HEK293T (cell line): Measurements from ENCODE around the gene ADH6.

Experiments
- CTCF ChIA-PET: fragments of 350-600 bp; formaldehyde crosslinking; extraction: SDS; loops from one replicate; lab custom pipeline; 2021; ENCODE audit warnings: antibody characterized with exemption, inconsistent platforms; lab: Yijun Ruan, JAX
- POLR2A ChIA-PET: fragments of 350-600 bp; formaldehyde crosslinking; extraction: SDS; loops from one replicate; lab custom pipeline; 2020; ENCODE audit warnings: antibody characterized with exemption, inconsistent platforms; lab: Yijun Ruan, JAX
- DNase-seq: peaks from one replicate; pipeline ENCODE4 v3.0.0; 2012; ENCODE audit warnings: mixed read lengths; ENCODE audit errors: extremely low spot score
- ARNT ChIP-seq: fragments of 450-650 bp; IDR thresholded peaks from 2 replicates; pipeline ENCODE4 v1.6.1; 2017; ENCODE audit warnings: mild to moderate bottlenecking
- BHLHE40 ChIP-seq: fragments of 450-650 bp; IDR thresholded peaks from 2 replicates; pipeline ENCODE4 v1.6.1; 2016; ENCODE audit warnings: mild to moderate bottlenecking, moderate library complexity, borderline replicate concordance
- CTBP1 ChIP-seq: fragments of 450-650 bp; IDR thresholded peaks from 2 replicates; pipeline ENCODE4 v1.6.1; 2016; ENCODE audit warnings: borderline replicate concordance
- ELF4 ChIP-seq: fragments of 450-650 bp; IDR thresholded peaks from 2 replicates; pipeline ENCODE4 v1.6.1; 2017; ENCODE audit warnings: antibody characterized with exemption
- FOXA1 ChIP-seq: fragments of 450-650 bp; IDR thresholded peaks from 2 replicates; pipeline ENCODE4 v1.6.1; 2016; ENCODE audit warnings: mild to moderate bottlenecking
- FOXK2 ChIP-seq: fragments of 450-650 bp; IDR thresholded peaks from 2 replicates; pipeline ENCODE4 v1.6.1; 2016; ENCODE audit warnings: mild to moderate bottlenecking
- FOXM1 ChIP-seq: fragments of 450-650 bp; IDR thresholded peaks from 2 replicates; pipeline ENCODE4 v1.6.1; 2017; ENCODE audit warnings: mild to moderate bottlenecking, borderline replicate concordance
- HDGF ChIP-seq: fragments of 450-650 bp; IDR thresholded peaks from 2 replicates; pipeline ENCODE4 v1.6.1; 2017; ENCODE audit warnings: antibody characterized with exemption, borderline replicate concordance
- L3MBTL2 ChIP-seq: fragments of 450-650 bp; conservative IDR thresholded peaks from 2 replicates; pipeline ENCODE4 v1.6.1; 2016; ENCODE audit warnings: mild to moderate bottlenecking
- LEF1 ChIP-seq: fragments of 450-650 bp; IDR thresholded peaks from 2 replicates; pipeline ENCODE4 v1.6.1; 2017; ENCODE audit warnings: mild to moderate bottlenecking, borderline replicate concordance
- NFRKB ChIP-seq: fragments of 450-650 bp; IDR thresholded peaks from 2 replicates; pipeline ENCODE4 v1.6.1; 2016; ENCODE audit warnings: mild to moderate bottlenecking, moderate library complexity
- SP1 ChIP-seq: fragments of 450-650 bp; IDR thresholded peaks from 2 replicates; pipeline ENCODE4 v1.6.1; 2017
- SUZ12 ChIP-seq: fragments of 450-650 bp; IDR thresholded peaks from 2 replicates; pipeline ENCODE4 v1.6.1; 2016; ENCODE audit warnings: mild to moderate bottlenecking
- TARDBP ChIP-seq: fragments of 450-650 bp; IDR thresholded peaks from 2 replicates; pipeline ENCODE4 v1.6.1; 2016
- ZNF384 ChIP-seq: fragments of 450-650 bp; IDR thresholded peaks from 2 replicates; pipeline ENCODE4 v1.6.1; 2016
- TF ChIP-seq, protein P1 (sequence below): fragments of 450-650 bp; IDR thresholded peaks from 2 replicates; pipeline ENCODE4 v1.6.1; 2016

ADH6 gene

DNA sequence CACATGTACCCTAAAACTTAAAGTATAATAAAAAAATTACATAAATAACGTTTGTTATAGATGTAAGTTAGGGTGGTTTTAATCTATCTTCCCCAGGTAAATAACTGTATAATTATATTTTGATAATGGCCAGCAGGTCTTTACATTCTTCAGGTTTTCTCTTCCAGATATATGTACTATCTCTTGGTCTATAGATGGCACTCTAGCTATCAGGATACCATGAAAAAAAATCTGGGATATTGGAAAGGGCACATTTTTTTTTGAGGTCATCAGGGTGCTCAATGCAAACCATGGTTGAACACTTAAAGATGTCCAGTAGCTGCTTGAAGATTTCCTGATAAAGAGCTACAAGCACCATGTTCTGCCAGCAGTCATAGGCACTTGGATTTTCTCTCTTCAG, 59.3 kb downstream of the ADH6 start:
- no peak for DNase-seq
- ChIA-PET CTCF (no interaction called here), POLR2A (no interaction called here)
- TF ChIP-seq ARNT (no peak), SP1 (no peak), FOXM1 (no peak), L3MBTL2 (no peak), TARDBP (no peak), LEF1 (no peak), BHLHE40 (no peak), HDGF (no peak)
- TF ChIP-seq, protein P1, sequence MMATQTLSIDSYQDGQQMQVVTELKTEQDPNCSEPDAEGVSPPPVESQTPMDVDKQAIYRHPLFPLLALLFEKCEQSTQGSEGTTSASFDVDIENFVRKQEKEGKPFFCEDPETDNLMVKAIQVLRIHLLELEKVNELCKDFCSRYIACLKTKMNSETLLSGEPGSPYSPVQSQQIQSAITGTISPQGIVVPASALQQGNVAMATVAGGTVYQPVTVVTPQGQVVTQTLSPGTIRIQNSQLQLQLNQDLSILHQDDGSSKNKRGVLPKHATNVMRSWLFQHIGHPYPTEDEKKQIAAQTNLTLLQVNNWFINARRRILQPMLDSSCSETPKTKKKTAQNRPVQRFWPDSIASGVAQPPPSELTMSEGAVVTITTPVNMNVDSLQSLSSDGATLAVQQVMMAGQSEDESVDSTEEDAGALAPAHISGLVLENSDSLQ, result no peak

DNA sequence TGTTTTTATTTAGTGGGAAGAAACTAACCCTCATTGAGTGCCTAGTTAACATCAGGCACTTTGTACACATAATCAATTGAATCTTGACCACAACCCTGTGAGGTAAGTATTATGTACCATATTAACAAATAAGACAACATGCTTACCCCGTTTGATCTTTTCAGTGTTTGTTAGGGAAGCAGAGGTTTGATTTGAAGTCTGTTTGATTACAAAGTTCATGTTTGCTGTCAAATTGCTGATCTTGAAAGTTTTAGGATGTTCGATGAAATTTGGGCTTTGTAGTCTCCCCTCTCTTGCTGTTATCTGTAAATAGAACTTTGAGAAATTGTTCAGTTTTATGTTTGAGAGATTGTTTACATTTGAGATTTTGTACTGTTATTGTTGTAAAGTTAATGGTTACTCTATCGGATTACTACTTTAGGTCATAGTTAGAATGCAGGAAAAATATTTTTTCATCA, 61.5 kb downstream of the ADH6 start:
- TF ChIP-seq LEF1, result no peak
- ChIA-PET POLR2A (no interaction called here), CTCF (no interaction called here)
- no peak for DNase-seq

DNA sequence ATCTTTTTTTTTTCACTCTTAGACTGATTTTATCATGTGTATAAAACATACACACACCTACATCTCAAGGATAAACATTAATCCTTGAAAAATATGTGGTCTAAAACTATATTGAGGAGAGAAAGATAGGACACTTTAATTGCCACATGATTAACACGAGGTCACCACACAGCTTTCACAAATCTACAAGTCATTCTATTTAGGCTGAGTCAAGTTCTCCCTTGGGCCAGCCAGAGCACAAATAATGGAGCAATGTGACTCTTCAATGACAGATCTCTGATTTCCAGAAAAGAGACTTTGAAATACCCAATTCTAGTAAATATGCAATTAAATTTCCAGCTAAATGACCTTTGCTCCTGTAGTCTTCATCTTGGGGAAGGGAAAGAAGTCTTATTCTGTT, 62.1 kb downstream of the ADH6 start:
- POLR2A ChIA-PET, result no interaction called here
- no peak for DNase-seq
- CTCF ChIA-PET, result no interaction called here
- TF ChIP-seq LEF1, result no peak
- TF ChIP-seq NFRKB, result no peak
- no peak for TF ChIP-seq SP1
- TF ChIP-seq FOXM1, result no peak
- TF ChIP-seq, protein P1, result no peak

DNA sequence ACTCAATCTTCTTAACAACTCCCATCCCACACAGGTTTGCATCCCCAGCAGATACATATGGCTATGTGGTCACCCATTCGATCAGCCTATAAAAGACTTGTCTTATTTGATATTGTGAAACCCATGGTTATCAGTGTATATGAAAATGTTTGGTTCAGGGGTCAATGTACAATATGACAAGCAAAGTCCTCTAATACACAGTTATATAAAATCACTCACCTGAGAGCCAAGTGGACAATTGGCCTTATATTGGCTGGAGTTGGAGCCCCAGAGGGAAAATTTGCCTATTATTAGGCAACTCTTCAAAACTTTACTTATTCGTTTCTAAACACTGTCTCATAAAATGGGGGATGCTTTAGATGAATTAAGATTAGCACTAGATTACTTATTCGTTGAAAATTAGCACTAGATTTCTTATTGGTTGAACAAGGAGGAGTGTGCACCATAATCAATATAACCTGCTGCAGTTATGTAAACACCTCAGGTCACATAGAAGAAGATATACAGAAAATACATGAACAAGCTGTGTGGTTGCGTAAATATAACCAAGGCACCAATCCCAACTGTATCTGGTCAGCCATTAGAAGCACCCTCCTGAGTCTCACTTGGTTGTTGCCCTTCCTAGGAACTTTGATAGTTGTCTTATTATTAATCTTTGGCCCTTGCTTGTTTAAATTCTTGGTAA, 64.2 kb downstream of the ADH6 start:
- ChIA-PET CTCF (no interaction called here), POLR2A (no interaction called here)
- DNase-seq, result no peak
- TF ChIP-seq NFRKB, result no peak
- TF ChIP-seq BHLHE40, result no peak
- no peak for TF ChIP-seq HDGF
- no peak for TF ChIP-seq FOXK2
- no peak for TF ChIP-seq ELF4
- no peak for TF ChIP-seq FOXM1
- TF ChIP-seq ARNT, result no peak
- TF ChIP-seq TARDBP, result no peak
- no peak for TF ChIP-seq ZNF384
- TF ChIP-seq, protein P1, result no peak
- TF ChIP-seq LEF1, result no peak
- TF ChIP-seq CTBP1, result no peak
- no peak for TF ChIP-seq SUZ12
- no peak for TF ChIP-seq FOXA1
- TF ChIP-seq SP1, result no peak
